ENCODE data around the gene PLA2G4A. TPM values are rescaled to one million over a fixed set of nuclear protein-coding genes. Genes with fewer than 3 reads are reported as not detected.

PLA2G4A gene
- total RNA-seq, 1 experiment from 2014 or later: 2.0 TPM

DNA sequence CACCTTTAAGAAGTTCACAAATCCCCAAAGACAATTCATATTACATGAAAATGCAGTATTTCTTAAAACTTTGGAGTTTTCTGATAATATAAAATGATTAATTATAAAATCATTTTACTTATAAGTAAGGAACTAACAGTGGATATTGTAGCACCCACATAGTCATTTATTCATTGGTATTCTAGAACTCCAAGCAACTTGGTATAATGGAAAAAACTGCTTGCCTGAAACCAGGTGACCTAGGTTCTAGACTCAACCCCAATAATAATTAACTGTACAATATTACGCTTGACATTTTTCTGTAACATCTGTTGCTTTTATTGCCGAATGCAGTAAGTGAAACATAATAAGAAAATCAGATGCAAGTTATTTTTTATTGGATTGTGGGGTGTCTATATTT is 2.4 kb downstream of the PLA2G4A start:
- H3K9me3 ChIP-seq: no peaks in the 10 kb centered on the region
- no peaks in the 10 kb centered on the region for H3K27me3 ChIP-seq (replicated peaks; ENCODE audit: control insufficient read depth, insufficient read depth, low read length)
- Mint-ChIP-seq H3K27me3 (ENCODE audit: insufficient read depth, unreplicated experiment) (peaks cover 3% of the 10 kb centered on the region), H3K4me3 (ENCODE audit: unreplicated experiment) (no peak overlapping the region), H3K4me1 (ENCODE audit: low read depth, unreplicated experiment) (peaks cover 6% of the 10 kb centered on the region), H3K36me3 (ENCODE audit: insufficient read depth, unreplicated experiment) (no peaks in the 10 kb centered on the region), H3K9me3 (ENCODE audit: unreplicated experiment) (no peaks in the 10 kb centered on the region), H3K27ac (ENCODE audit: unreplicated experiment) (no peak overlapping the region)
- ChIA-PET POLR2A (no interaction called here), CTCF (no interaction called here)
- no peaks in the 10 kb centered on the region for H3K36me3 ChIP-seq (ENCODE audit: control insufficient read depth, insufficient read depth, low read length)
- BruUV-seq (replicated peaks): no TSS peak
- TF ChIP-seq, protein P1, sequence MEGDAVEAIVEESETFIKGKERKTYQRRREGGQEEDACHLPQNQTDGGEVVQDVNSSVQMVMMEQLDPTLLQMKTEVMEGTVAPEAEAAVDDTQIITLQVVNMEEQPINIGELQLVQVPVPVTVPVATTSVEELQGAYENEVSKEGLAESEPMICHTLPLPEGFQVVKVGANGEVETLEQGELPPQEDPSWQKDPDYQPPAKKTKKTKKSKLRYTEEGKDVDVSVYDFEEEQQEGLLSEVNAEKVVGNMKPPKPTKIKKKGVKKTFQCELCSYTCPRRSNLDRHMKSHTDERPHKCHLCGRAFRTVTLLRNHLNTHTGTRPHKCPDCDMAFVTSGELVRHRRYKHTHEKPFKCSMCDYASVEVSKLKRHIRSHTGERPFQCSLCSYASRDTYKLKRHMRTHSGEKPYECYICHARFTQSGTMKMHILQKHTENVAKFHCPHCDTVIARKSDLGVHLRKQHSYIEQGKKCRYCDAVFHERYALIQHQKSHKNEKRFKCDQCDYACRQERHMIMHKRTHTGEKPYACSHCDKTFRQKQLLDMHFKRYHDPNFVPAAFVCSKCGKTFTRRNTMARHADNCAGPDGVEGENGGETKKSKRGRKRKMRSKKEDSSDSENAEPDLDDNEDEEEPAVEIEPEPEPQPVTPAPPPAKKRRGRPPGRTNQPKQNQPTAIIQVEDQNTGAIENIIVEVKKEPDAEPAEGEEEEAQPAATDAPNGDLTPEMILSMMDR (IDR thresholded peaks at IDR 0.05; ENCODE audit: insufficient read depth in 1 of 2, low read depth in 1 of 2, low read length in 1 of 2, severe bottlenecking in 1 of 2, unreplicated experiment in 1 of 2): no peak
- no peak overlapping the region for H3K4me3 ChIP-seq (ENCODE audit: low read depth, low read length)
- intact Hi-C loops (cut with micrococcal nuclease; ENCODE audit: unreplicated experiment): no loop called here
- DNase-seq: no peak
- H3K4me1 ChIP-seq: no peaks in the 10 kb centered on the region

DNA sequence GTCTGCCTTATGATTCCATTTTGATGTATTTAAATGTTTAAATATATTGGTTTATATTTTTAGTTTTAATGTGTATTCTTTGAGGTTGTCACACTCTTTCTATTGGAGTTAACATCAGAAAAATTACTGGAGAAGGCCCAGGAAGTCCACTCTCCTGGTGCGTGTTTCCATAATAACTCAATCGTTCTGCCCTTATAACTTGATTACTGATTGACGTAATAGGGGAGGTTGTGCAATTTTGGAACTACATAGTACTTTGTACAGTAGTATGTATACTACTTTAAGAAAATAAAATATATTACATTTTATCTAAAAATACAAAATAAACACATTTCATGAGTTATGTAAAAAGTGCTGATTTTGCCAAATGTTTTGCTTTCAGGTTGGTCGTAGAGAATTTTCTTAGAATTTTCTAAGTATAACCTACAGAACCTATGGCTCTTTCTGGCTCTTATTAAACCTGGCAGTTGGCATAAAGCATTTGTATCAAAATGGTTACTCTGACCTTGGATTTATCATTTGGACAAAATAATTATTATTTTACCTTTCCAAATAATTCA is 5.7 kb downstream of the PLA2G4A start:
- POLR2A ChIA-PET: no interaction called here

DNA sequence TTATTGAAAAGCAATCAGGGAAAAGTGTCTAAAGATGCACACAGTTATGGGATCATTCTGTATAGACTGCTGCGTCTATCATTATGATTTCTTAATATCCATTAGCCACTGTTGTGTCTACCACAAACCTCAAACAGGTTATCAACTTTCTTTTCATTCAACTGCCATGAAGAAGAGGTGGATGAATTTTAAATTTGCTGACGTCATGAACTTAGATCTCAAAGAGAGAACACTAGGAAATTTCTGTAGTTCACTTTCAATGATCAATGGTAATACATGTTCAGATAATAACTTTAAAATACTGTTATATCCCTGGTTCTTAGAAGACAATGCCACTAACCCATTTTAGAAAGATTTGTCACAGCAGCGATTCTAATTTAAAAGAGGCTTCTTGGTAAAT is 6.7 kb downstream of the PLA2G4A start:
- no peak overlapping the region for H3K4me3 Mint-ChIP-seq (ENCODE audit: unreplicated experiment)

More for the DNA sequence above, 5.7 kb downstream of the PLA2G4A start:
- H3K4me3 ChIP-seq (ENCODE audit: low read depth, low read length): no peak overlapping the region
- Mint-ChIP-seq H3K27ac (ENCODE audit: unreplicated experiment) (no peak overlapping the region), H3K4me3 (ENCODE audit: unreplicated experiment) (no peak overlapping the region), H3K36me3 (ENCODE audit: insufficient read depth, unreplicated experiment) (no peaks in the 10 kb centered on the region), H3K4me1 (ENCODE audit: low read depth, unreplicated experiment) (peaks cover 6% of the 10 kb centered on the region), H3K9me3 (ENCODE audit: unreplicated experiment) (no peaks in the 10 kb centered on the region), H3K27me3 (ENCODE audit: insufficient read depth, unreplicated experiment) (peaks cover 3% of the 10 kb centered on the region)
- CTCF ChIA-PET: no interaction called here
- no peaks in the 10 kb centered on the region for H3K36me3 ChIP-seq (ENCODE audit: control insufficient read depth, insufficient read depth, low read length)
- H3K4me1 ChIP-seq: peaks cover 6% of the 10 kb centered on the region; the same call in 1 of the 2 replicates
- intact Hi-C loops (cut with micrococcal nuclease; ENCODE audit: unreplicated experiment): no loop called here
- no TSS peak for BruUV-seq (replicated peaks)
- no peaks in the 10 kb centered on the region for H3K27me3 ChIP-seq (replicated peaks; ENCODE audit: control insufficient read depth, insufficient read depth, low read length)
- DNase-seq: no peak
- TF ChIP-seq, protein P1 (IDR thresholded peaks at IDR 0.05; ENCODE audit: insufficient read depth in 1 of 2, low read depth in 1 of 2, low read length in 1 of 2, severe bottlenecking in 1 of 2, unreplicated experiment in 1 of 2): no peak
- no peaks in the 10 kb centered on the region for H3K9me3 ChIP-seq

More for the DNA sequence above, 6.7 kb downstream of the PLA2G4A start:
- TF ChIP-seq, protein P1 (IDR thresholded peaks at IDR 0.05; ENCODE audit: insufficient read depth in 1 of 2, low read depth in 1 of 2, low read length in 1 of 2, severe bottlenecking in 1 of 2, unreplicated experiment in 1 of 2): no peak
- H3K4me1 ChIP-seq: peaks cover 6% of the 10 kb centered on the region; the same call in 1 of the 2 replicates
- H3K27me3 ChIP-seq (replicated peaks; ENCODE audit: control insufficient read depth, insufficient read depth, low read length): no peaks in the 10 kb centered on the region
- BruUV-seq (replicated peaks): no TSS peak
- no peaks in the 10 kb centered on the region for H3K36me3 ChIP-seq (ENCODE audit: control insufficient read depth, insufficient read depth, low read length)
- Mint-ChIP-seq H3K4me1 (ENCODE audit: low read depth, unreplicated experiment) (peaks cover 6% of the 10 kb centered on the region), H3K27me3 (ENCODE audit: insufficient read depth, unreplicated experiment) (peaks cover 3% of the 10 kb centered on the region), H3K9me3 (ENCODE audit: unreplicated experiment) (no peaks in the 10 kb centered on the region), H3K36me3 (ENCODE audit: insufficient read depth, unreplicated experiment) (no peaks in the 10 kb centered on the region), H3K27ac (ENCODE audit: unreplicated experiment) (no peak overlapping the region)
- ChIA-PET CTCF (no interaction called here), POLR2A (no interaction called here)
- no peaks in the 10 kb centered on the region for H3K9me3 ChIP-seq
- no peak overlapping the region for H3K4me3 ChIP-seq (ENCODE audit: low read depth, low read length)
- no peak for DNase-seq
- intact Hi-C loops (cut with micrococcal nuclease; ENCODE audit: unreplicated experiment): no loop called here
